K562 (cell line): ENCODE measurements around the gene DGLUCY. TPM values are rescaled to one million over a fixed set of nuclear protein-coding genes. Genes with fewer than 3 reads are reported as not detected.

Experiments used
- ARID4B ChIP-seq: sonication (generic); formaldehyde crosslinking; IDR thresholded peaks from 2 replicates; pipeline ENCODE4 v1.8.0; 2022; ENCODE audit warnings: mild to moderate bottlenecking, missing genetic modification reagents
- BRD9 ChIP-seq: fragments of 450-650 bp; IDR thresholded peaks from 2 replicates; pipeline ENCODE4 v1.6.1; 2018; ENCODE audit warnings: low read depth; ENCODE audit not compliant: partially characterized antibody
- BRF1 ChIP-seq: IDR thresholded peaks from 3 replicates; pipeline ENCODE4 v1.6.1; 2011; ENCODE audit warnings: borderline replicate concordance, mild to moderate bottlenecking; ENCODE audit not compliant: insufficient read length; ENCODE audit errors: extremely low read depth
- CEBPB ChIP-seq: fragments of 450-650 bp; IDR thresholded peaks from 2 replicates; pipeline ENCODE4 v1.6.1; 2016; ENCODE audit warnings: missing genetic modification characterization, missing compliant biosample characterization
- FOS ChIP-seq: IDR thresholded peaks from 3 replicates; pipeline ENCODE4 v1.6.1; 2011; ENCODE audit not compliant: insufficient read length; ENCODE audit errors: extremely low read depth
- HDAC6 ChIP-seq: IDR thresholded peaks from 2 replicates; pipeline ENCODE4 v1.6.1; 2012; ENCODE audit warnings: low read depth, mild to moderate bottlenecking, control low read depth, inconsistent platforms, low read length, moderate library complexity
- JUND ChIP-seq, 2 experiments: IDR thresholded peaks; 2 replicates in 1 of 2; 3 replicates in 1 of 2; pipeline ENCODE4 v1.6.1; 2011; ENCODE audit warnings: borderline replicate concordance in 2 of 2, low read depth in 2 of 2, low read length in 2 of 2, improper control_type of control experiment in 1 of 2, missing biosample characterization in 1 of 2, missing genetic modification characterization in 1 of 2, missing genetic modification reagents in 1 of 2
- KDM2B ChIP-seq: fragments of 250-450 bp; sonication (Bioruptor Pico); IDR thresholded peaks from 2 replicates; pipeline ENCODE4 v1.8.0; 2021; ENCODE audit warnings: mild to moderate bottlenecking, moderate library complexity
- KHSRP ChIP-seq: fragments of 450-650 bp; IDR thresholded peaks from 2 replicates; pipeline ENCODE4 v1.6.1; 2017
- NFIX ChIP-seq: fragments of 250-450 bp; sonication (Bioruptor Pico); IDR thresholded peaks from 2 replicates; pipeline ENCODE4 v1.4.0; 2020; ENCODE audit warnings: low read depth, mild to moderate bottlenecking, moderate library complexity
- NR2C1 ChIP-seq, 2 experiments: fragments of 450-650 bp; IDR thresholded peaks; 2 replicates each; pipeline ENCODE4 v1.6.1; 2017; ENCODE audit warnings: mild to moderate bottlenecking in 2 of 2, antibody characterized with exemption in 1 of 2, inconsistent platforms in 1 of 2, missing compliant biosample characterization in 1 of 2, missing genetic modification characterization in 1 of 2
- PHF8 ChIP-seq: fragments of 200-600 bp; sonication (generic); IDR thresholded peaks from 2 replicates; pipeline ENCODE4 v1.6.1; 2012; ENCODE audit warnings: mixed run types, mild to moderate bottlenecking, inconsistent platforms, low read length, moderate library complexity, borderline replicate concordance
- RREB1 ChIP-seq: fragments of 250-450 bp; sonication (Bioruptor Pico); IDR thresholded peaks from 2 replicates; pipeline ENCODE4 v1.4.0; 2020
- ZEB2 ChIP-seq: fragments of 450-650 bp; IDR thresholded peaks from 2 replicates; pipeline ENCODE4 v1.6.1; 2016
- ZNF143 ChIP-seq: sonication (generic); formaldehyde crosslinking; IDR thresholded peaks from 2 replicates; pipeline ENCODE4 v1.9.0; 2022; ENCODE audit warnings: mild to moderate bottlenecking, missing genetic modification reagents
- ZNF644 ChIP-seq: fragments of 200-800 bp; sonication (Bioruptor generic); IDR thresholded peaks from 2 replicates; pipeline ENCODE4 v1.6.1; 2016; ENCODE audit warnings: low read depth, missing genetic modification characterization, missing compliant biosample characterization
- ZNF76 ChIP-seq: fragments of 250-450 bp; sonication (Bioruptor Pico); IDR thresholded peaks from 2 replicates; pipeline ENCODE4 v1.4.0; 2020; ENCODE audit warnings: mild to moderate bottlenecking, moderate library complexity, borderline replicate concordance
- ZZZ3 ChIP-seq: fragments of 450-650 bp; IDR thresholded peaks from 2 replicates; pipeline ENCODE4 v1.6.1; 2016; ENCODE audit warnings: antibody characterized with exemption, mild to moderate bottlenecking, moderate library complexity
- polyA plus RNA-seq, 8 experiments: library from polyadenylated mRNA; depleted of rRNA in 4 of 8; stranded (reverse) in 5 of 8; unstranded in 3 of 8; fragments of >200 nt; fragmentation: Nextera tagmentation in 2 of 8; fragmentation: Illumina TruSeq in 1 of 8; extraction: Ambion mirVana in 2 of 8; extraction: Trizol in 1 of 8; gene quantifications; 2 replicates each; pipeline versions ENCODE4 v1.2.1 to v1.2.3, GENCODE V29; 2011 to 2014; ENCODE audit warnings: inconsistent platforms in 1 of 8, missing spikeins in 1 of 8
- total RNA-seq, 7 experiments: library from RNA; depleted of rRNA in 6 of 7; stranded (reverse); fragments of >200 nt in 6 of 7; fragmentation: Illumina TruSeq in 2 of 7; extraction: Trizol in 2 of 7; gene quantifications; 2 replicates each; pipeline versions ENCODE4 v1.2.1 to v1.2.3, GENCODE V29; 2011 to 2021; ENCODE audit warnings: low replicate concordance in 1 of 7

DGLUCY gene
- total and polyA plus RNA-seq, 9 of the 15 experiments (the other 6 are each of a cell fraction or from before 2014, with no cell fraction given): 9.9 to 28.4 (median 21.0) TPM

- TF ChIP-seq RREB1: no peak
- no peak for TF ChIP-seq ARID4B (CRISPR knock-in tag)
- no peak for TF ChIP-seq BRD9
- TF ChIP-seq HDAC6: no peak
- no peak for TF ChIP-seq ZNF644
- TF ChIP-seq BRF1: no peak
- peak; percentile 83 for TF ChIP-seq JUND (IDR thresholded peaks at IDR 0.05; ENCODE audit: borderline replicate concordance, low read depth, low read length)
- peak; percentile 64; the same call in 1 of the 3 replicates for TF ChIP-seq JUND (tag; IDR thresholded peaks at IDR 0.05; ENCODE audit: borderline replicate concordance, low read depth, low read length)
- TF ChIP-seq ZEB2: 0 out of 2 replicates have a peak, but pooled peaks have one; percentile 20
- TF ChIP-seq ZNF76: no peak
- TF ChIP-seq KDM2B: no peak
- no peak for TF ChIP-seq CEBPB (tag)
- no peak for TF ChIP-seq ZNF143
- TF ChIP-seq NR2C1 (IDR thresholded peaks at IDR 0.05): peak; percentile 63; the same call in 1 of the 2 replicates
- TF ChIP-seq NR2C1 (tag; IDR thresholded peaks at IDR 0.05): peak; percentile 73
- TF ChIP-seq ZZZ3: no peak
- TF ChIP-seq NFIX (CRISPR knock-in tag): no peak
- no peak for TF ChIP-seq FOS
- no peak for TF ChIP-seq KHSRP
- no peak for TF ChIP-seq PHF8
Observed at GRCh38 chr14:91257328-91258010, 143.6 kb downstream of the DGLUCY start (continued).
